HG02763 (cell line): ENCODE data around the gene PAMR1.

Source experiments
- ATAC-seq: cut with Tn5 transposase; IDR thresholded peaks from one replicate; pipeline ENCODE4 v1.9.1; 2021; ENCODE audit warnings: mild to moderate bottlenecking, moderate library complexity; ENCODE audit not compliant: unreplicated experiment

Gene PAMR1

GRCh38 chr11:35463331-35463751, 62.1 kb downstream of the PAMR1 start:
- ATAC-seq, result no peak

GRCh38 chr11:35461917-35462538, 63.4 kb downstream of the PAMR1 start:
- ATAC-seq, result no peak

GRCh38 chr11:35459489-35459888, 65.9 kb downstream of the PAMR1 start:
- ATAC-seq, result no peak

- ATAC-seq, result no peak
Measured at GRCh38 chr11:35458846-35459245, 66.6 kb downstream of the PAMR1 start.

- no peak for ATAC-seq
Measured at GRCh38 chr11:35454362-35454761, 71.1 kb downstream of the PAMR1 start.

DNA sequence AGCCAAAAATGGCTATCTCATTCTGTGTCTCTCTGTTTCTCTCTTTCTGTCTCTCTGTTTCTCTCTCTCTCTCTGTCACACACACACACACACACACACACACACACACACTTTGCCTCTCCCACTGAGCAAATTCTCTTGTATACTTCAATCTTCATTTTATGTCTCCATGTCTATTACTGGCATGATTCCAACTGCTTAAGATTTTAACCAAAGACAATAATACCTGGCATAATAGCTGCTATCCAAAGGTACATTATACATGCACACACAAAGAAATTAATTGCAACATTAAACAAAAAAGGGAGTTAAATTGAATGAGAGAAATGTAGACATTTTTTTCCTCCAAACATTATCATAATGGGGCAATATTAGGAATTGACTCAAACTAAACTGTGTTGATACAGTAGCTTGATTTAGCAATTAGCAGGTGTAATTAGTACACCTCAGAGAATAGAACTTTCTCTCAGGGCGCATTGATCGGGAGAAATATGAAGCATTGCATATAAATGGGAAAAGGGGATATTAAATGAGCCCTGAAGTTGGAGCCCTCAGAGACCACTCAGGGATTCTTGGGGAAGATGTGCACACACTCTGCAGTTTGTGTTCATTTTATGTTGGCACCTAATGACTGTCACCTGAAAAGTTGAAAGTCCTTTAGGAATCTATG, 88.7 kb downstream of the PAMR1 start:
- no peak for ATAC-seq

DNA sequence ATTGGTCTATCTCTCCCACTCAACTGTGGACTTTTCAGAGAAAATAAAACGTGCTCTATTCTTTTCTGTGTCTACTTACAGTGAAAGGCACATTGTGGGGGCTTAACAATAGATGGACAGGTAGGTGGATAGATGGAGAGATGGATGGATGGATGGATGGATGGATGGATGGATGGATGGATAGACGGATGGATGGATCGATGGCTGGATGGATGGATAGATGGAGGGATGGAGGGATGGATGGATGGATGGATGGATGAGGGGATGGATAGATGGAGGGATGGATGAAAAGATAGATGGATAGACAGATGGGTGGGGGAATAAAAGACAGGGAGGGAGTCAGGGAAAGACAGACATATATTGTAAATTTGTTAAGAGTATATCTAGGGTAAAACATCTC, 91.8 kb downstream of the PAMR1 start:
- no peak for ATAC-seq

DNA sequence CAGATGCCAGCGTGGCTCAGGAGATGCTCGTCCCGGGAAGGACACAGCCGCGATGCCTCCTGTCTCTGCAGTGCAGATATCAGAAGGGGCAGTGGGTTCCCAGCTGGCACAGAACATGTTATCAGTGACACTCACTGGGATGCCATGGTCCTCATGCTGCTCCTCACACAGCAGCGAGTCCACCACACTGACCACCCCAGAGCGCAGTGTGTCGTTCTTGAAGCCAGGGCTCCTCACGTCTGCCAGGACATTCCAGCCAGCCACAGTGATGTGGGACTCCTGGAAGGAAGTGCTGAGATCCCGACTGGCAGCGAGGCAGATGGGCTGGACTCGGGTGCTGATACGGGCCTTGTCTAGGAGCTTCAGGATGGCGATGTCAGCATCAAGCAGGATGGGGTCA, 93.0 kb downstream of the PAMR1 start:
- no peak for ATAC-seq

GRCh38 chr11:35427071-35427470, 98.3 kb downstream of the PAMR1 start:
- ATAC-seq, result no peak

GRCh38 chr11:35426351-35426750, 99.1 kb downstream of the PAMR1 start:
- no peak for ATAC-seq

GRCh38 chr11:35425603-35426212, 99.7 kb downstream of the PAMR1 start:
- ATAC-seq, result no peak

DNA sequence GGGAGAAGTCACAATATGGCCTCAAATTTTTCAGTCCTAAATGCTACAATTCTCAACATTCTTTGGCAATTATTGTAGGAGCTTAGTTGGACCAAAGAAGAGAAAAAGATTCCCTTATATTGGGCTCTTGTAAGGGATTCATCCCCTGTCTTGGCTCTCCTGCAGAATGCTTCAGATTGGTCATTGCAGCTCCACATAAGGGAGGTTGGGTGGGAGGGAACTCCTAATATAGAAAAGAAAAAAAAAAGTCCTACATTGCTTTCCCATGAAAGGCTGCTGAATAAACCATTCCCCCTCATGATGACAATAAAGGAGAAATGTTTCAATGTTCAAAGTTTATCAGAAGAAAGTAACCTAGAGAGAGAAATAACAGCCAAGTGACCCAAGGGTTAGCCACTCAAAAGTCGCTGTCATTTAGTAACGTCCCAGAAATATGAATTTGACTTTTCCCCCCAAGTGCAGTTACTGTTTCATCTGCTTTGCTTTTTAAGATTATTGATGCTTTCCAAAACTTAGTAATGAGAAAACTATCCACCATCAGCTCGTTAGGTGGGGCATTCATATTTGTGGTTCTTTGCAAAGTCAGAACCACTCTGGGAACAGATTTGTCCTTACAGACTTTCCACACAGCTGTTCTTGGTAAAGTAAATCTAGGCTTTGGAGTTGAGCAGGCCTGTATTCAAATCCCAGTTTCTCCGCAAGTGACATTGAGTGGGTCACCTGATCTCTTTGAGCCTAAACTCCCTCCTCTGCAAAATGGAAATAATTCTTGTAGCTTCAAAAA, 101.1 kb downstream of the PAMR1 start:
- ATAC-seq, result no peak

- ATAC-seq, result no peak
Measured at GRCh38 chr11:35420371-35420770, 105.0 kb downstream of the PAMR1 start.

DNA sequence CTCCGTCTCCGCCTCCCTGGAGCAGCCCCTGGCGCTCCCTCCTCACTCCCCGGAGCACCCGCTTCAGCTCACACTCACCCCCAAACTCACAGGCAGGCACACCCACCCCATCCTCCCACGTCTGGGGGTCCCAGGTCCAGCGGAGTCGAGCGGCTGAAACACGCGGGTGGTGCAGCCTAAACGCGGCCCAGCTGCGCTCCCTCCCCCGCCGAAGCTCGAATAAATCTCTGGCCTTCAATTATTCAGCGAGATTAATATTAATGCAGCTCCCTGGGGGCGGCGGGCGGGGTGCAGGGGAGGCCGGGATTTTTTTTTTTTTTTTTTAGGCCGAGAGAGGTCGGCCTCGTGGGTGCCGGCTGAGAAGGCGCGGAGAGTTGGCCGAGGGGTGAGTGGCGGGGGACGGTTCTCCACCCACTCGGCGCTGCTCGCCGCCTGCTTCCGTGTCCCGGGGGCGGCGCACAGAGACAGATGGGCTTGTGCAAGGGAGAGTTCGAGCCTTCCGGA, 105.5 kb downstream of the PAMR1 start:
- ATAC-seq, result no peak

- no peak for ATAC-seq
Measured at GRCh38 chr11:35419184-35419829, 106.1 kb downstream of the PAMR1 start, which contains the start of gene SLC1A2. SLC1A2 (minus strand) TSS chr11:35419558; CDS start chr11:35418966, 592 bp downstream.

- no peak for ATAC-seq
Measured at GRCh38 chr11:35418282-35419183, 106.9 kb downstream of the PAMR1 start.

DNA sequence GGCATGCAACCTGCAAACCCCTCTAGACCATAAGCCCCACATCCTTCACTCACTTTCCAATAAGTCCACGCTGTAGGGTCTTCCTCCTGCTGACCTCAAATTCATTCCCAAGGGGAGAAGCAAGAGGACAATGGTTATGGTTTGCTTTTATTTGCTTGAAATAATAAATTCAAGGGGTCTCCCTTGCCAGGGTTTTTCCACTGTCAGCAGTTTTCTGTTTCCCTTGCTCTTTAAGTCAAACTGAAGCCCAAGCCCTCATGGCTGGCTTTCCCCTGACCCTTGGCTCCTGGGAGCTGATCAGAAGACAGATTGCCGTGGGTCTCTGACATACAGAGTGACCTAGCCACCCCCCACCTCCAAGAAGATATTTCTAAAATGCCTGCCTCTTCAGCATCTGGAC, 109.9 kb downstream of the PAMR1 start:
- no peak for ATAC-seq

GRCh38 chr11:35414776-35415175, 110.6 kb downstream of the PAMR1 start:
- ATAC-seq, result no peak

GRCh38 chr11:35414311-35414710, 111.1 kb downstream of the PAMR1 start:
- ATAC-seq, result no peak

DNA sequence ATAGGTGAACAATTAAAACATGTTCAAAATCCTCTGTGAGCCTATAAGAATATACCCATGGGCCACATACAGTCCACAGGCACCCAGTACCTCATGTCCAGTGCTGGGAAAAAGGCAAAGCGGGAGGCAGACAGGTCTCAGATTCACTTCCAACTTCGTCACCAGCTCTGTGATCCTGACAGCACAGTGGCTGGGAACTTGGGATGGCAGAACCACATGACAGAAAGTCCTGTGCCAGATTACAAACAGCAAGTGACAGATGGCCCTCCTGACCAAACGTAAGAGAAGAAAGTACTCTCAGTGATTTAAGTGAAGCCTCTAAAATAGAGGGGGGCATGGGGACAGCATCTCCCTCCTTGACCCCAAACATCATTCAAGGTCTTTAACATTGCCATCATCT, 111.8 kb downstream of the PAMR1 start:
- no peak for ATAC-seq
